Measurements from ENCODE around the gene NAALADL2. TPM values are rescaled to one million over a fixed set of nuclear protein-coding genes. Genes with fewer than 3 reads are reported as not detected.

The NAALADL2 gene
- total RNA-seq, 4 donors from 2014 or later: 10.3 to 16.7 (median 10.9) TPM

DNA sequence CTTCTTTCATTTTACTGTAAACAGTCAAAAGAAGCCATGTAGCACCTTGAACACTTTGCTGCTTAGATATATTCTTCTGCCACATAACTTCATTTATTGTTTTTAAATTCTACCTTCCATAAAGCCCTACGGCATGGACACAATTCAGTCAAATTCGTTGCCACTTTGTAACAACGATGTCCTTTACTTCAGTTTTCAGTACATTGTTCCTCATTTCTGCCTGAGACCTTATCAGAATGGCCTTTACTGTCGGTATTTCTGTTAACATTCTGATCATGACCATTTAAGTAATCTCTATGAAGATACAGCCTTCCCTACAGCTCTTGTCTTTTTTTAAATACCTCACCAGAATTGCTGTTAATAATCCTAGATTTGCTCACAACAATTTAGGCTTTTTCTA is 466.9 kb downstream of the NAALADL2 start:
- H3K9me3 ChIP-seq: no peaks in the 10 kb centered on the region
- no peaks in the 10 kb centered on the region for H3K36me3 ChIP-seq
- H3K27ac ChIP-seq: no peak overlapping the region
- H3K4me1 ChIP-seq: no peaks in the 10 kb centered on the region
- no peak overlapping the region for H3K4me3 ChIP-seq
- TF ChIP-seq EP300 (IDR thresholded peaks at IDR 0.05) (no peak), POLR2A (IDR thresholded peaks at IDR 0.05) (no peak)
- TF ChIP-seq, protein P1, sequence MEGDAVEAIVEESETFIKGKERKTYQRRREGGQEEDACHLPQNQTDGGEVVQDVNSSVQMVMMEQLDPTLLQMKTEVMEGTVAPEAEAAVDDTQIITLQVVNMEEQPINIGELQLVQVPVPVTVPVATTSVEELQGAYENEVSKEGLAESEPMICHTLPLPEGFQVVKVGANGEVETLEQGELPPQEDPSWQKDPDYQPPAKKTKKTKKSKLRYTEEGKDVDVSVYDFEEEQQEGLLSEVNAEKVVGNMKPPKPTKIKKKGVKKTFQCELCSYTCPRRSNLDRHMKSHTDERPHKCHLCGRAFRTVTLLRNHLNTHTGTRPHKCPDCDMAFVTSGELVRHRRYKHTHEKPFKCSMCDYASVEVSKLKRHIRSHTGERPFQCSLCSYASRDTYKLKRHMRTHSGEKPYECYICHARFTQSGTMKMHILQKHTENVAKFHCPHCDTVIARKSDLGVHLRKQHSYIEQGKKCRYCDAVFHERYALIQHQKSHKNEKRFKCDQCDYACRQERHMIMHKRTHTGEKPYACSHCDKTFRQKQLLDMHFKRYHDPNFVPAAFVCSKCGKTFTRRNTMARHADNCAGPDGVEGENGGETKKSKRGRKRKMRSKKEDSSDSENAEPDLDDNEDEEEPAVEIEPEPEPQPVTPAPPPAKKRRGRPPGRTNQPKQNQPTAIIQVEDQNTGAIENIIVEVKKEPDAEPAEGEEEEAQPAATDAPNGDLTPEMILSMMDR (IDR thresholded peaks at IDR 0.05): no peak
- H3K27me3 ChIP-seq: no peaks in the 10 kb centered on the region
- WGBS, 2 donors: 90 to 91% methylated on average over 4 of the region's 4 CpGs
- no peak for DNase-seq (ENCODE audit: low spot score in 2 of 2)

DNA sequence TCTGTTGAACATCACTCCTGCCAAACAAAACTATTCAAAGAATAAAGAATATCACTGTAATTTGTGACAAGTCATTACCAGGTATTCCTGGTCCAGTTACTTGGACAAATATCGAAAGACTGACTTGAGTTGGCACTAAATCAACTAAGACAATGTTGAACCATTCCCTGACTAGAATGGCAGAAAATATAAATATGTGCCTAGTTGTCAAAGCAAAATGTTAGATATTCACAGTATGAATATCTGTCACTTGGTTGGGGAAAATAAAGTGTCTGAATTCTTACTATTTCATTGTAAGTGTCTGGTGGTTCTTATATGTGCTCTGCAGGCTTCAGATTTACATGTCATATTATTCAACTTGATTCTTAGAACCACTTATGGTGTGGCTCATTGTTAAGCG is 470.2 kb downstream of the NAALADL2 start:
- 39 to 41% methylated on average over 2 of the region's 2 CpGs for WGBS, 2 donors
- Histone ChIP-seq H3K4me3 (no peak overlapping the region), H3K27me3 (no peaks in the 10 kb centered on the region), H3K9me3 (no peaks in the 10 kb centered on the region), H3K4me1 (no peaks in the 10 kb centered on the region), H3K36me3 (no peaks in the 10 kb centered on the region), H3K27ac (no peak overlapping the region)
- TF ChIP-seq POLR2A (IDR thresholded peaks at IDR 0.05): no peak
- no peak for TF ChIP-seq EP300 (IDR thresholded peaks at IDR 0.05)
- TF ChIP-seq, protein P1 (IDR thresholded peaks at IDR 0.05): no peak
- DNase-seq (ENCODE audit: low spot score in 2 of 2): no peak

DNA sequence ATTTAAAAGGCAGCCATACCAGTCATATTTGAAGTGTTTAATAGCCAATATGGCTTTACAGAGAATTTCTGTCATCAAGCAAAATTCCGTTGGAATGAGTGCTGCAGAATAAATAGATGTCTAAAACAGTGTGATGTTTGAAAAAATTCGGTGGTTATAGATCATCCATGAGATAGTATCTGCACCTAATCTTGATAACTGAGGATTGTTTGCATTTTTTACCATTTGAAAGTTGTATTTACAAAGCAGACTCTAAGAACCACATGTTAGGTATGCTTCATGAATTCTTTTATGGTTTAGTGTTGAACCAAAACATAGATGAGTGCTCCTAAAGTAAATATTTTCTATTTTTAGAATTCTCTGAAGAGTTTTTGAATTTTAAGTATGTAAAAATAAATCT is 476.1 kb downstream of the NAALADL2 start:
- Histone ChIP-seq H3K9me3 (no peaks in the 10 kb centered on the region), H3K27me3 (no peaks in the 10 kb centered on the region), H3K4me1 (peaks cover 0 to 10% (median 0%) of the 10 kb centered on the region in 4 donors), H3K4me3 (no peak overlapping the region), H3K36me3 (no peaks in the 10 kb centered on the region), H3K27ac (no peak overlapping the region)
- TF ChIP-seq POLR2A (IDR thresholded peaks at IDR 0.05) (no peak), EP300 (IDR thresholded peaks at IDR 0.05) (no peak)
- TF ChIP-seq, protein P1 (IDR thresholded peaks at IDR 0.05): no peak
- DNase-seq (ENCODE audit: low spot score in 2 of 2): no peak
- 53 to 63% methylated on average over 2 of the region's 2 CpGs for WGBS, 2 donors

DNA sequence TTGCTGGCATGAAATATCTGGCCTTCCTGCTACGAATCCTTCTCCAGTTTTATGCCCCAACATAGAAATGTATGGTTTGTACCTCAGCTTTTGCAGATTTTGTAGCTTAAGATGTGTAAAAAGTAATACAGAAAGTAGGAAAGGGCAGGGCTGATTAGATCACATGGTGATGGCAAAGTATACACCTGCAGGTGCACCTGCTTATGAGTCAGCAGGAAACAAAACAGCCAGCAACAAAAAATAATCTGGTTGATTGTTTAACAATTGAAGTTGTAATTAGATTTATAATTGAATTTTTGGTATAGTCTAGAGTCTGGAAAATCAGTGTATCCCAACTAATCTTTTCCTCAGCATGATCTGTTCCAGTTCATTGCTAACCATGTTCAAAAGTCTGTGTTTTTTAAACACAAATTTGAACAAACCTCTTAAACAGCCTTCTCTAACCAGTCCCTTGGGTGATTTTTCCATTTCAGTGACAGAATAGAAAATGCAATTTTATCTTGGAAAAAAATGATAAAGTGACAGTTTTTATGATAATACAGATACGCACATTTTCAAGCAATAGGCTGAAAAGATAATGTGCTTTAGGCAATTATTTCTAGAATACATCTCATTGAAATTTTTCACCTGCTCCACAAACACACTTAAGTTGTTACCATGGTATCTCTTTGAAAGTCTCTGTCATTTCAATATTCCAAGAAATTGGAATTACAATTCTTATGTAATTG is 477.4 kb downstream of the NAALADL2 start:
- H3K4me1 ChIP-seq: peaks cover 0 to 10% (median 0%) of the 10 kb centered on the region in 4 donors
- DNase-seq (ENCODE audit: low spot score in 2 of 2): no peak
- H3K4me3 ChIP-seq: no peak overlapping the region
- no peaks in the 10 kb centered on the region for H3K27me3 ChIP-seq
- TF ChIP-seq EP300 (IDR thresholded peaks at IDR 0.05) (no peak), POLR2A (IDR thresholded peaks at IDR 0.05) (no peak)
- TF ChIP-seq, protein P1 (IDR thresholded peaks at IDR 0.05): no peak
- H3K9me3 ChIP-seq: no peaks in the 10 kb centered on the region
- WGBS, 2 donors: 94 to 95% methylated on average over 2 of the region's 2 CpGs
- H3K27ac ChIP-seq: no peak overlapping the region
- no peaks in the 10 kb centered on the region for H3K36me3 ChIP-seq

DNA sequence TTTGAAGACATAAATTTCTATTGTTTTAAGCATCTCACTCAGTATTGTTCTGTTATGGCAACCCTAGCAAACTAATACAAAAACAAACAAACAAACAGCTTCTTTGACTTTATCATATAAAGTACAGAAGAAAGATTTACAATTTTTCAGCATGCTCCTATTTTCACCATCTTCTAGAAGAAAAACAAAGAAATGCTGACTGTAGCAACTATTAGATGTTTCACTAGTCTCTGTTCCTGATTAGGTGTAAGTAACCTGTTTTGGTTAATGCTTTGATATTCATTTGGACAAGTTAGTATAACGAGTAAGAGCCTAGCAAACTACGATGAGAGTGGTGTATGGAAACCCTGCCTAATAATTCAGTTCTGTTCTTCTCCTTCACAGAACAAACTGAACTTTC is 478.5 kb downstream of the NAALADL2 start:
- DNase-seq (ENCODE audit: low spot score in 2 of 2): no peak
- Histone ChIP-seq H3K4me1 (peaks cover 0 to 10% (median 0%) of the 10 kb centered on the region in 4 donors), H3K4me3 (no peak overlapping the region), H3K36me3 (no peaks in the 10 kb centered on the region), H3K27ac (no peak overlapping the region), H3K9me3 (no peaks in the 10 kb centered on the region), H3K27me3 (no peaks in the 10 kb centered on the region)
- 96 to 97% methylated on average over 2 of the region's 2 CpGs for WGBS, 2 donors
- TF ChIP-seq EP300 (IDR thresholded peaks at IDR 0.05) (no peak), POLR2A (IDR thresholded peaks at IDR 0.05) (no peak)
- TF ChIP-seq, protein P1 (IDR thresholded peaks at IDR 0.05): no peak
